HT-29 (cell line): Measurements from ENCODE around the gene TRPV4. TPM values are rescaled to one million over a fixed set of nuclear protein-coding genes. Genes with fewer than 3 reads are reported as not detected.

Experiments
- DNase-seq: peaks from one replicate; pipeline ENCODE4 v3.0.0-alpha.2; 2015; ENCODE audit warnings: low spot score
- small RNA-seq: library from RNA; depleted of rRNA; stranded (forward); fragments of <200 nt; gene quantifications from one replicate; pipeline ENCODE3, GENCODE V24; 2014
- total RNA-seq: library from RNA; depleted of rRNA; stranded (reverse); fragments of >200 nt; shearing (Covaris generic); gene quantifications from 2 replicates; pipeline ENCODE4 v1.2.3, GENCODE V29; 2014; rRNA removed

TRPV4 gene
- total RNA-seq, 1 experiment from 2014 or later, result not detected

DNA sequence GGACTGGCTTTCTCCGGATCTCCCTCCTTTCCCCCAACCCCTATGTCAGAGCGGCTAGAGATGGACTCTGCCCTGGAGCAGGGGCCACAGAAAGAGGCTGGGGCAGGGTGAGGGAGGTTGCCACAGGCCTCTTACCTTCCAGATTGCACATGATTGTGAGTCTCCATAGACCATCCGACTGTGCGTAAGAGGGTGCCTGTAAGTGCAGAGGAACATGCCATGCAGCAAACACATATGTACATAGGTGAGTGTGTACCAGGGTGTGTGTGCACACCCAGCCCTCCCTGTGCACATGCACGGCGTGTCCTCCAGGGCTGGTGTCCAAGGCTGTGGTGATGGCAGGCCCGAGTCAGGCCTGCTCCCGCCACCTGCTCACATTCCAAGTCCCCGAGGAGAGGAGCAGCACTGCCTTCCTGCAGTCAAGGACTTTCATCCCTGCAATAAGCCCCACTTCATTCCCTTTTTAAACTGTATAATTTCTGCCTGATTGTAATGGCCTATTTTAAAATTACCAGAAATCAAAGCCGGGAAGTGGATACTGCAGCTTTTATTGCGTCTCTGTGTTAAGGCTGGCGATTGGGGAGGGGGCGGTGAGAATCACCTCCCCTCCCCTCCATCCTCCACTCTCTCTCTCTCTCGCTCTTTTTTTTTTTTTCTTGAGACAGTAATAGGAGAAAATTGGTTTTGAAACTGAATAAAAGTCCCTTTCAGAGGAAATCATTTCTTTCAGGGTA, 91.1 kb downstream of the TRPV4 start:
- DNase-seq, result no peak

GRCh38 chr12:109741286-109741969, 91.8 kb downstream of the TRPV4 start:
- DNase-seq, result no peak

DNA sequence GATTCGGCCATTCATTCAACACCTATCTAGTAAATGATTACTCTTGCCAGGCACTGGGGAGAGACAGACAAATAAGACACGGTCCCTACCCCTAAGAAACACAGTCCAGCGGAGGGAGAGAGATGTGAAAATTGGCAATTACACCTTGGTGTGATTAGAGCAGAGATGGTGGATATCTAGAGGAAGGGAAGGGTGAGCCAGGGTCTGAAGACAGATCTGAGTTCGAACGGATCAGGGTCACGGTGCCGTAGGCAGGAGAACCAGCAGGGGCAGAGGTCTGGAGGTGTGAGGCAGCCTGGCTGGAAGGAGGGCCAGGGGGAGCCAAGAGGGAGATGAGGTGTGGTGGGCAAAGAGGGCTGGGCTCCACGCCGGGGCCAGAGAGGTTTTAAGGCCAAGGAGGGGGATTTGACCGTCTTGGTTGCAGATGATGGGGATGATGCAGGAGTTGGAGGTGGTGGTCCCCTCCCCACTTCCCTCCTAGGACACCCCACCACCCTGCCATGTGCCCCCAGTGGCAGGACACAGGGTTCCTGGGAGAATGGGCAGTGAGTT, 92.4 kb downstream of the TRPV4 start:
- DNase-seq, result no peak

DNA sequence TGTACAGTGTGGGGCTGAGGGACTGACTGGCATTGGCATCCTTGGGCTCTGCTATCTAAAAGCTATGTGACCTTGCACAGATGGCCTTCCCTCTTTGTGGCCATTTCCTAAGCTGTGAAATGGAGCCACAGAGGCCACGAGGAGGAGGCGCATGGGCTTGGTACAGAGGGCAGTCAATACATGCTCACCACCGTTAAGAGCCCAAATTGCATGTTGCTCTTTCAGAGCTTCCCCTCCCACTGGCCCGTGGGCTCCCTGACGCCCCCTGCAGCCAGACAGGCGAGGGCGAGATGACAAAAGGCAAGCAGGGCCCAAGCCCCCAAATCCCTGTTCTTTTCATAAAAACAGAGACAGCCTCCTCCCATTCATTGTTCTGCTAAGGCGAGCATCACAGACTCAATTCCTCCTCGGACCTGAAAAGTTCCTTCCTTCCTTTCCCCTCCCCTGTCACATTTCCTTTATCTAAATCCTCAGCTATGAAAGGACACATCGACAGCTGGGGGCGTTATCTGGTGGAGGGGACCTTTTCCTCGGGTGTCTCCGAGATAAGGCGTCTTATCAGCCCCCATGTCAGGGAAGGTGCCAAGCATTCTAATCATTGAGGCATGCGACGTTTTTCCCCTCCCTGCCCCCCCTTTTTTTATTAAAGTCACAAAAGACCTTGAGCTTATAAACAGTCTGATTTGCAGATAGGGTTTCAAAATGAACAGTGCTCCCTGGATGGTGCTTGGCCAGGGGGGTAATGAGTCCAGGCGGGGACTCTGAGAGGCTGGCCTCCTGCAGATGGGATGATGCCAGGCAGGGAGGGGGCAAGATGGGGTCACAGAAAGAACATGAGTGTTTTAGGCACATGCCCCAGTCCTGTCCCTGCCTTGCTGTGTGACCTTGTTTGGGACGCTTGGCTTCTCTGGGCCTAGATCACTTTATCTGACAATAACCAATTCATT, 93.2 kb downstream of the TRPV4 start:
- DNase-seq, result no peak

DNA sequence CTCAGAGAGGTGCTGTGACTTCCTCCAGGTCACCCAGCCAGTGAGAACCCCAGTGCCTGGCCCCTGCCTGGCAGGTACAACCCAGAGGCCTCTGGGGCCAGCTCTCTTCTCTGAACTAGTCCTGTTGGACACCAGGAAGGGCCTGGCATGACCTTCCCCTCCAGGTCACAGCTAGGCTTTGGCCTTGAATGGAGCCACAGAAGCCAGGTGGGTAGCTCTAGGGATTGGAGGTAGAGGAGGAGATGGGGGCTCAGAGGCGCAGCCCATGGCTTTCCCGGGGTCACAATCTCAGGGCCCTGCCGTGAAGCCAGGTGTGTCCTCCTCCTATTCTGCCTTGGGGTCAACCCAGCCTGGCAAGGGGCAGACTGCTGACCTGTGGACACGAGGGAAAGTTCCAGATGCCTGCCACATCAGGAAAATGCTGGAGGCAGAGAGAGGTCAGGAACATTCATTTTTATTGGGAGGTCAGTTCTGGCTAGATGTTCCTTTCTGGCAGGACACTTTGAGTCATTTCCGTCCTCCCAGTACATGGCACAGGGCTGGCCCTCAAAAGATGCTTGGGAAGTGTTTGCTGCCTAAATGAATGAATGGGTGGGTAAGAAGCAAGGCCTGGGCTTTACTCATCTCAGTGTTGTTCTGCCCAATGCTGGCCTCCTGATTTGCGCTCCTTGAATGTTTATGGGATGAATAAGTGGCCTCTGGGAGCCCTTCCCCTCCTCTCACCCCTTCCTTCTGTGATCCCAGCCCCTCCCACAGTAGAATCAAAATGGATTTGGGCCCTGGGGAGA, 94.1 kb downstream of the TRPV4 start:
- no peak for DNase-seq

- DNase-seq, result no peak
Measured at GRCh38 chr12:109738209-109738608, 95.0 kb downstream of the TRPV4 start.

DNA sequence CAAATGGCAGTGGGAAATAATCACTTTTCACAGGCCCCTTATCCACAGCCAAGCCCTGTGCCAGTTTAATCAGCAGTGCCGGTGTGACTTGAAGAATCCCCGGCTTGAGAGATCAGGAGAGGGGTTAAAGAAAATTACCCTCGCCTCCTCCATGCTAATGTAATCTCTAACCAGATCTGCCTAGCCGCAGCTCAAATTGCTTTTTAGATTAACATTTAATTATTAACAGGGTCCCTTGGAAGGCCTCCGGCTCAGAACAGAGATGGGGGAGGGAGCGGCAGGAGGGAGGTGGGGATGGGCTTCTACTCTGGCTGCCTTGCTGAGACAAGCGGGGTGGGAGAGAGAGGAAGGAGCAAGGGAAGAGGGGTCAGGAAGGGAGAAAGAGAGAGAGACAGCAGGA, 95.6 kb downstream of the TRPV4 start:
- no peak for DNase-seq

DNA sequence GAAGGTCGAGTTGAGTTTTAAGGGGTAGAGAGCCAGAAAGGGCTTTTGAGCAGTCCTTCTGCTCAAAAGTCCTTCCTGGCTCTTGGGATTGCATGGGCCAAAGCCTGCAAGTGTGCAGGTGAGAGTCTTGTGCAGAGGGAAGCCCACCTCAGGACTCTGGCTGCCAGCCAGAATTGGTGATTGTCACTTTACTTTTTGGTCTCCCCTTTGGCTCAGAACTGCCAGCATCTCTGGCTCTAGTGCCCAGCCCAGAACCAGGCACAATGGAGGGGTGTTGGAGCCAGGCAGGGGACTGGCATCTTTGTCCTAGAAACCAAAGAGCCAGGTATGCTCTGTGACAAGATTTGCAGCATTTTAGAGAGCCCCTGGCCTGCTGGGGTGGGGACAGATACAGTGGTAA, 96.1 kb downstream of the TRPV4 start:
- DNase-seq, result no peak

DNA sequence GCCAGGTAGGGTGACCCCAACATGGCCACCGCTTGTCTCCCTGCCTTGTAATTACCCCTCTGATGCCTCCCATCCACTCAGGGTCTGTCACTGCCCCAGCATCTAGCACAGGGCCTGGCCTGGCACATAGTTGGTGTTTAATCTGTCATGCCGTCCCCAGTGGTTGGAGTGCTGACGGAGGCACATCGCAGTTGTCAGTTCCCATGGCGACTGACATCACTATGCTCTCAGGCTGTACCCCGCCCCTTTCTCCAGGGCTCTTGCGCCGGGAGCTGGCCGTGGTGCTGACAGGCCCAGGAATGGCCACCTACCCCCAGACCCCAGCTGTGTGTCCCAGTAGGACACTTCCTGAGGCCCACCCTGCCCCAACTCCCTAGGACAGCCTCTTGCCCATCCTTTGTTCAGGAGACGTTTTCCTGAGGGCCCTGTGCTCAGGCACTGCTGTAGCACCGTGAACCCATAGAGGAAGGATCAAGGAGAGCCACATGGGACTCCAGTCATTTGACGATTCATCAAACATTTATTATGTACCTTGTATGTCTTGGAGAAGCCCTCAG, 96.6 kb downstream of the TRPV4 start:
- DNase-seq, result no peak

DNA sequence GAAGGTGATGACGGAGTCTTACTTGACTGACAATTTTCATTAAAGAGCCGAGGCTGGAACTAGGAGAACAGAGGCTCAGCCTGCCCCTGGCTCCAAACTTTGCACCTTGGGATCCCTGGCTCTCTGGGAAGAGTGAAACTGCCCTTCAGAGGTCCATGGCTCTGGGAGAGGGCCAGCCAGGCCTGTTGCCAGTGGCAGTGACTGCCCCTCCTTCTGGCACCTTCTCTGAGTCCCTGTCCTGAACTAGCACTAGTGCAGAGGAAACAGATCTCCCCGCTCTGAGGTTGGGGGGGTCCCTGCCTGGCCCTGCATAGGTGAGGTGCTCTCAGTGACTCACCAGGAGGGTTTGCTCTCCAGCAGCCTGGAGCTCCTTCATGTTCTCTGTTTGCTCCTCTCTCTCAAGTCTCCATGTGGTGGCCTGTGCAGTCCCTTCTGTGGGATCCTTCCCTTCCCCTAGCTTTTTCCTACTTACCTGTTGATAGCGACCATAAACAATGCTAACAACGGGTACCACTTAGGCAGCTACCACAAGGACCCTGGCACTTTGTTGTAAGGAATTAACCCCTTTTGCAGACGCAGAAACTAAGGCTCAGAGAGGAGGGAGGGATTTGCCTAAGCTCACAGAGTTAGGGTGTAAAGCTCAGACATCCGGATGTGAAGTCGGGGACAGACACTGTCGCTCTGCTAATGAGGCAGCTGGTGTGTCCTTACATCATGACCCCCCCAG, 97.2 kb downstream of the TRPV4 start:
- no peak for DNase-seq

GRCh38 chr12:109735051-109735521, 98.1 kb downstream of the TRPV4 start:
- DNase-seq, result no peak

GRCh38 chr12:109734219-109735000, 98.8 kb downstream of the TRPV4 start:
- no peak for DNase-seq

Small RNA genes within 50 kb of the gene (small RNA-seq; reads per million reads assigned to genes)
- not detected for gene MIR4497
- gene RN7SL441P, result not detected

Other genes starting within 250 kb of the TRPV4 start
- gene FAM222A, start 119.6 kb downstream of the TRPV4 start, total RNA-seq, result 4.8 and 5.1 TPM in 2 replicates
- gene GLTP, start 47.1 kb upstream of the TRPV4 start, total RNA-seq, result 23.7 and 25.7 TPM in 2 replicates
- 8.8 and 16.7 TPM in 2 replicates for gene TCHP, start 66.9 kb upstream of the TRPV4 start, total RNA-seq
- gene GIT2, start 163.0 kb upstream of the TRPV4 start, total RNA-seq, result 9.8 and 15.3 TPM in 2 replicates
- 21.5 and 30.5 TPM in 2 replicates for gene ANKRD13A, start 166.0 kb upstream of the TRPV4 start, total RNA-seq
- 8.3 and 12.9 TPM in 2 replicates for gene C12orf76, start 215.1 kb upstream of the TRPV4 start, total RNA-seq